OCI-LY1 (cell line): ENCODE results near the gene ZMIZ1.

Experiments
- CTCF ChIP-seq: fragments of 200-600 bp; sonication (generic), shearing (Covaris generic); IDR thresholded peaks from 2 replicates; pipeline ENCODE4 v1.5.1; 2017; ENCODE audit warnings: mild to moderate bottlenecking, antibody characterized with exemption, low read length, moderate library complexity, mixed read lengths
- EZH2 ChIP-seq: fragments of 200-600 bp; sonication (generic), shearing (Covaris generic); IDR thresholded peaks from 2 replicates; pipeline ENCODE4 v1.8.0; 2017; ENCODE audit warnings: borderline replicate concordance, mixed run types, mild to moderate bottlenecking, antibody characterized with exemption, low read length, moderate library complexity, mixed read lengths

GRCh38 chr10:79322616-79323543 lies 254.1 kb downstream of the ZMIZ1 start:
- TF ChIP-seq CTCF = no peak
- TF ChIP-seq EZH2 = no peak
